Ishikawa (cell line): Measurements from ENCODE around the gene ZNF43.

Source experiments
- CEBPB ChIP-seq: IDR thresholded peaks from 2 replicates; pipeline ENCODE4 v1.6.1; 2012
- CREB1 ChIP-seq: IDR thresholded peaks from 2 replicates; pipeline ENCODE4 v1.6.1; 2012; ENCODE audit warnings: low read depth
- EGR1 ChIP-seq: IDR thresholded peaks from 2 replicates; pipeline ENCODE4 v1.6.1; 2012
- EP300 ChIP-seq: IDR thresholded peaks from 2 replicates; pipeline ENCODE4 v1.6.1; 2012; ENCODE audit warnings: borderline replicate concordance
- FOXM1 ChIP-seq: IDR thresholded peaks from 2 replicates; pipeline ENCODE4 v1.6.1; 2012; ENCODE audit warnings: low read depth, borderline replicate concordance
- MAX ChIP-seq: IDR thresholded peaks from 2 replicates; pipeline ENCODE4 v1.6.1; 2012
- NFIC ChIP-seq: IDR thresholded peaks from 2 replicates; pipeline ENCODE4 v1.6.1; 2012
- RAD21 ChIP-seq: IDR thresholded peaks from 2 replicates; pipeline ENCODE4 v1.6.1; 2012; ENCODE audit warnings: low read depth
- REST ChIP-seq: IDR thresholded peaks from 2 replicates; pipeline ENCODE4 v1.6.1; 2012; ENCODE audit warnings: low read depth, mild to moderate bottlenecking
- TAF1 ChIP-seq: IDR thresholded peaks from 2 replicates; pipeline ENCODE4 v1.6.1; 2012; ENCODE audit warnings: low read depth, mild to moderate bottlenecking
- TCF12 ChIP-seq: IDR thresholded peaks from 2 replicates; pipeline ENCODE4 v1.6.1; 2012; ENCODE audit warnings: low read depth
- TEAD4 ChIP-seq: IDR thresholded peaks from 2 replicates; pipeline ENCODE4 v1.6.1; 2012
- YY1 ChIP-seq: IDR thresholded peaks from 2 replicates; pipeline ENCODE4 v1.6.1; 2012; ENCODE audit warnings: low read depth
- ZBTB7A ChIP-seq: IDR thresholded peaks from 2 replicates; pipeline ENCODE4 v1.6.1; 2012; ENCODE audit warnings: low read depth
- TF ChIP-seq, protein P1 (sequence below): IDR thresholded peaks from 2 replicates; pipeline ENCODE4 v1.6.1; 2012

The ZNF43 gene

GRCh38 chr19:21835810-21836444 lies at the start of gene ZNF43:
ZNF43 (minus strand) TSS chr19:21836182; CDS start chr19:21836038, 144 bp downstream.
- TF ChIP-seq MAX (no peak), RAD21 (no peak), FOXM1 (no peak), CREB1 (no peak), TAF1 (no peak), EGR1 (no peak), CEBPB (no peak), TEAD4 (no peak), YY1 (no peak), REST (no peak), EP300 (no peak)
- TF ChIP-seq, protein P1, sequence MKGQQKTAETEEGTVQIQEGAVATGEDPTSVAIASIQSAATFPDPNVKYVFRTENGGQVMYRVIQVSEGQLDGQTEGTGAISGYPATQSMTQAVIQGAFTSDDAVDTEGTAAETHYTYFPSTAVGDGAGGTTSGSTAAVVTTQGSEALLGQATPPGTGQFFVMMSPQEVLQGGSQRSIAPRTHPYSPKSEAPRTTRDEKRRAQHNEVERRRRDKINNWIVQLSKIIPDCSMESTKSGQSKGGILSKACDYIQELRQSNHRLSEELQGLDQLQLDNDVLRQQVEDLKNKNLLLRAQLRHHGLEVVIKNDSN: no peak

- TF ChIP-seq, protein P1: no peak
- TF ChIP-seq FOXM1 (no peak), CREB1 (no peak), YY1 (no peak), RAD21 (no peak), TAF1 (no peak), ZBTB7A (no peak), EGR1 (no peak), NFIC (no peak)
Observed at GRCh38 chr19:21883516-21883915, 47.5 kb upstream of the ZNF43 start.

GRCh38 chr19:21878646-21879045 lies 42.7 kb upstream of the ZNF43 start:
- TF ChIP-seq TCF12: no peak
- TF ChIP-seq TEAD4: no peak
- TF ChIP-seq TAF1: no peak
- no peak for TF ChIP-seq EP300
- no peak for TF ChIP-seq CEBPB
- TF ChIP-seq NFIC: no peak
- TF ChIP-seq CREB1: no peak

GRCh38 chr19:21877976-21878375 lies 42.0 kb upstream of the ZNF43 start:
- no peak for TF ChIP-seq EGR1
- TF ChIP-seq, protein P1: no peak
- no peak for TF ChIP-seq YY1
- no peak for TF ChIP-seq EP300
- TF ChIP-seq NFIC: no peak
- TF ChIP-seq MAX: no peak
- no peak for TF ChIP-seq ZBTB7A

GRCh38 chr19:21856773-21857514 lies 21.0 kb upstream of the ZNF43 start:
- TF ChIP-seq EGR1 (no peak), NFIC (no peak), FOXM1 (no peak)
- TF ChIP-seq, protein P1: no peak

- TF ChIP-seq ZBTB7A (no peak), YY1 (peak; percentile 56; the same call in 1 of the 2 replicates), CEBPB (no peak), RAD21 (no peak)
Observed at GRCh38 chr19:21851596-21852345, 15.8 kb upstream of the ZNF43 start.
